ENCODE results near the gene DGCR2.
"Not testable (repeated sequence)": the region's sequence is repeated elsewhere in the genome, so short reads cannot be mapped to it uniquely, and the experiment has no call there.

The DGCR2 gene

DNA sequence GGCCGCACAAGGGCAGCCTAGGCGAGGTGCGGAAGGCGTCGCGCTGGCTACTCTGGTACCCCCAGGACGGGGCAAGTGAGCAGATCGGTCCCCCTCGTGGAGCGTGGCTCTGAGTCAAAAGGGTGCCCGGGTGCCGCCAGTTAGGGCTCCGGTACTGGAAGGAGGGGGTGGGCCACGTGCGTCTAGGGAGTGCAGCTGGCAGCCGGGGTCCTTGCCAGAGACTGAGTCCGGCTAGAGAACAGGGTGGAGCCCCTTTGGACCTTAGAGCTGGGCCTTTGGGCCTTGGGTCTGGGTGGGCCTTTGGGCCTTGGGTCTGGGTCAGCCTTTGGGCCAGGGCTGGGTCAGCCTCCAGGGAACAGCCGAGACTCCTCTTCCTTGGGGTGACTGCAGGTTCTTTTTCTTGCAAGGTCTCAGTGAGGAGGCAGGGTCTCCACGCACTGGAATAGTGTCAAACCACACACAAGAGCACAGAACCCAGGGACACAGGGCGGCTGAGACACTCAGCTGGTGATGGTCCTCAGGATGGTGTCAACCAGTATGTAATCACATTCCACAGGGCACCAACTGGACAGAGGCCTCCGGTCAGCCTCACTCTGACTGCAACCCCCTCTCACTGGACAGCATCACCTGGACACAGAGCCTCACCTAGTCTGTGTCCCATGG is 91.9 kb downstream of the DGCR2 start:
- DNase-seq (ENCODE audit: extremely low read depth, insufficient read length); H3K4me3 ChIP-seq (replicated peaks; ENCODE audit: low read depth, low read length); H3K36me3 ChIP-seq (ENCODE audit: control insufficient read depth, insufficient read depth, low read length); H3K27me3 ChIP-seq (replicated peaks; ENCODE audit: control insufficient read depth, insufficient read depth, low read length): not testable (repeated sequence)

DNA sequence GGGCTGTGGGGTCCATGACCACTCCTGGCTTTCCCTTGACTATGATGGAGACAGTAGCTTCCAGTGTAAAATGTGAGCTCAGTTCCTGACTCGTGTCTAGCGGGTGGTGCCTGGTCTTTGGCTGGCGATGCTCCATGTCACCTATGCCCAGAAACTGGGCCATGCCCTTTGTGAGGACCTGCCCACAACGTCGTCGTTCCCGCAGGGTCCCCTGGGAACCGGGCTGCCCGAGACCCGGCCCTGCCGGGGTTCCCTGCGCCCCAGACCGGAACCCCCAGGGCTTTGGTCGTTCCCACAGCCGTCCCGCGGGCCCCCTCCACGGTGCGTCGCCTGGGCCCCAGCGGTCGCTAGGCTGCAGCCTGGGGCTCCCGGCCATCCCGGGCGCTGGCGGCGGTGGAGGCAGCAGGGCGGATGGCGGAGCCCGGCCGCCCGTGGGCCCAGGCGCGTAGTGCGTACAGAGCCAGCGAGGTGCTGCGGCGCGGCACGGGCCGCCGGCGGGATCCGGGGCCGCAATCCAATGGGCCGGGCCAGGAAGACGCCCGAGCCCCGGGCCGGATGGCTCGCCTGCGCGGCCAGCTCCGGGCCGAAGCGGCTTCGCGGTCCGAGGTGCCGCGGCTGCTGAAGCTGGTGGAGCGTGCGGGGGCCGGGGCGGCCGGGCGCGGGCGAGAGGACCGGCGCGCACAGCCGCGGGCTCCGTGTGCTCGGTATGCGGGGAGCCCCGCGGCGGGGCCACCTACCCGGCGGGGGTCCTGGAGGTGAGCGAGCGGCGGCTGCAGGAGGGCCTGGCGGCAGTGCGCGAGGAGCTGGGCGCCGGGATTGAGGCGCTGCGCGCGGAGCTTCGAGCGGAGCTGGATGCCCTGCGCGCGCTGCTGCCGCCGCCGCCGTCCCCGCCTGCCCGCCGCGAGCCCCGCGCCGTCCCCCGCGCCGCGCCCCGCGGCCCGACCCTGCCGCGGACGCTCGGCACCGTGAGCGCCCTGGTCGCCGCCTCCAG is 92.8 kb downstream of the DGCR2 start:
- not testable (repeated sequence) for H3K36me3 ChIP-seq (ENCODE audit: control insufficient read depth, insufficient read depth, low read length); DNase-seq (ENCODE audit: extremely low read depth, insufficient read length); H3K27me3 ChIP-seq (replicated peaks; ENCODE audit: control insufficient read depth, insufficient read depth, low read length); H3K4me3 ChIP-seq (replicated peaks; ENCODE audit: low read depth, low read length)

DNA sequence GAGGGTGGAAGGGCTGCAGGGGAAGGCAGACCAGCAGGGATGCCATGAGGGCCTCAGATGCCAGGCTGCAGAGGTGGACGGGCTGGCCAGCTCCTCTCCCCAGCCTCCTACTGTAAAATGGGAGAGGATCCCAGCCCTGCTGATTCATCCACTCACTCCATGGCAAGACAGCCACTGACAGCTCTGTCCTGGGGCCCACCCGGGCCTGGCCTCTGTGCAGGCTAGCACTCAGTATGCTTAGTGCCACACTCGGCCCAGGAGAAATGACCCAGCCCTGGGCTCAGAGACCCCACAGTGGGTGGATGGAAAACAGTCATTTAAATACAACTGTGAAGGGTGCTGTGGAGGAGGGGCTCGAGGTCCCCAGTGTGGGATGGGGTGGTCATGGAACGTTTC is 94.2 kb downstream of the DGCR2 start:
- H3K27me3 ChIP-seq (replicated peaks; ENCODE audit: control insufficient read depth, insufficient read depth, low read length); H3K36me3 ChIP-seq (ENCODE audit: control insufficient read depth, insufficient read depth, low read length); H3K4me3 ChIP-seq (replicated peaks; ENCODE audit: low read depth, low read length); DNase-seq (ENCODE audit: extremely low read depth, insufficient read length): not testable (repeated sequence)

DNA sequence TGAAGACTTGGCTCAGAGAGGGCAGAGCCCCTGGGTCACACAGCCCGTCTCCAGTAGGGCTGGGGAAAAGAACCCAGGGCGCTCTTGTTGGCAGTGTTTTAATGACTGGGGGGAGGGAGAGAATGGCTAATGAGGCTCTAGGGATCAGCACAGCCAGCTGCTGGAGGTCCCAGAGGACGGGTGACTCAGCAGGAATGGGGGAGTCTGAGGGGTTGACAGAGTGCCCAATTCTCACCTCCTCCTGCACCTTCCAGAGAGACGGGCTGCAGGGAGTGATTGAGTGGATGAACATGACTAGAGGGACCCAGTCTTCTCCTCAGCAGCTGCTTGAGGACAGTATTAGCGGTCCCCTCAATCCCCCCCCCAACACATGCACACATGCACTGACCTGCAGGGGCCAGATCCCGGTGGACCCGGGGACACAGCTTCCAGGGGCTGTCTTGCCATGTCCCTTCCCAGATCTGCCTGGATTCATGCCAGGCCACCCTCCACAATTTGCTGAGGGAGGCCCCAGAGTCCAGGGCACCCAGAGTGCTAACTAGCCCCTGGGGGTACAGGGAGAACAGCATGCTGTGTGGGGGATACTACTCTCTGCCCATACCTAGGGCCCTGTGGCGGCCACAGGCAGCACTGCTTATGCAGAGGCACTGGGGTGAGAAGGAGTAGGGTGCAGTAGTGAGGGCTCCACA is 94.7 kb downstream of the DGCR2 start:
- DNase-seq (ENCODE audit: extremely low read depth, insufficient read length); H3K27me3 ChIP-seq (replicated peaks; ENCODE audit: control insufficient read depth, insufficient read depth, low read length); H3K4me3 ChIP-seq (replicated peaks; ENCODE audit: low read depth, low read length); H3K36me3 ChIP-seq (ENCODE audit: control insufficient read depth, insufficient read depth, low read length): not testable (repeated sequence)

DNA sequence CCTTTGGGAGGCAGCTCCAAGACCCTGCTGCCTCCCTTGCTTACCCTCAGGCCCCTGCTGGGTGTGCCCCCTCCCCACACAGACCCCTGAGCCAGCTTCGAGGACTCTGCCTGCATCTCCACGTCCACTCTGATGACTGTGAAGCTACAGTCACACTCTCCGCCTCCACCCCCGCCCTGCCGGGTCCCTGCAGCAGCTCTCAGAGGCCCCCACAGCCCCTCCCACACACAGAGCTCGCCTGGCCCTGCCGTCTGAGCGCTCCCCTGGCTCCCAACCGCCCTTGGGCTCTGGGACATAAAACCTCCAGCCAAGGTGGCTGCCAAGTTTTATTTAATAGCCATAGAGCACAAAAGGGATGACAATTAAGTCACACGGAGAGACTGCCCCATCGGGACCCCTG is 96.1 kb downstream of the DGCR2 start:
- not testable (repeated sequence) for H3K27me3 ChIP-seq (replicated peaks; ENCODE audit: control insufficient read depth, insufficient read depth, low read length); H3K36me3 ChIP-seq (ENCODE audit: control insufficient read depth, insufficient read depth, low read length); DNase-seq (ENCODE audit: extremely low read depth, insufficient read length); H3K4me3 ChIP-seq (replicated peaks; ENCODE audit: low read depth, low read length)

DNA sequence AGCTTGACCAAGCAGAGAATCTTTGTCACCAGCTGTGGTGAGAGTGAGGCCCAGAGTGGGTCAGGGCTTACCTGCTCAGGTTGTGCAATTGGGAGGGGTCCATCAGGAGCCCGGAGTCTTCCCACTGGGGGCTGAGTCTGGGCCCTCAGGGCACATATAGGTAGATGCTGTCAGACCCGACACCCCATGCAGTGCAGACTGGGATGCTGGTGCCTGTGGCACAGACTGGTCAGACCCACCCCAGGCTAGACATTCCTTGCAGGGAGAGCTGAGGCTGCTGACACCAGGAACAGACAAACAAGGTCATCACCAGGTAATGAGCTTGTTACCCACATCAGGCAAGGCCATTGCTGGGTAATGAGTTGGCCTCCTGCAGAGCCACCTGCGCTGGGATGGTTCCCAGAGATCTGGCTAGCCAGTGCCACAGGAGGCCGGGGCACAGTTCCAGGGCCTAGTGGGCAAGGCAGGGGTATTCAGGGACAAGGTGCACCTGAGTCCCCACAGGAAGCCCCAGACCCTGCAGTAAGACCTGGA is 97.2 kb downstream of the DGCR2 start:
- not testable (repeated sequence) for DNase-seq (ENCODE audit: extremely low read depth, insufficient read length); H3K27me3 ChIP-seq (replicated peaks; ENCODE audit: control insufficient read depth, insufficient read depth, low read length); H3K36me3 ChIP-seq (ENCODE audit: control insufficient read depth, insufficient read depth, low read length); H3K4me3 ChIP-seq (replicated peaks; ENCODE audit: low read depth, low read length)

DNA sequence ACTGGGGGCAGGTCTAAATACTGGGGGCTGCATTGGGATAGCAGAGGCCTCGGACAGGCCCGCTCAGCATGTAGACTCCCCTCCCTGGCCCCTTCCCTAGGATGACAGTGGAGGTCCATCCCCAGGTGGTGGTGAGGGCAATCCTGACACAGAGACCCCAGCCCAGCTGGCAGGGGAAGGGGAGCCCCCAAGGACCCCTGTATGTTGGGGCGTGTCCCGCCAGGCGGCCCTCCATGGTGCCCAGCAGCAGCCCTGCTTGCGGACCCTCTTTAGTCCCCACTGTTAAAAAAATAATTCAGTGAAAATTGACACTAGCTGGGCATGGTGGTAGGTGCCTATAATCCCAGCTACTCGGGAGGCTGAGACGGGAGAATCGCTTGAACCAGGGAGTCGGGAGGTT is 98.3 kb downstream of the DGCR2 start:
- not testable (repeated sequence) for H3K4me3 ChIP-seq (replicated peaks; ENCODE audit: low read depth, low read length); DNase-seq (ENCODE audit: extremely low read depth, insufficient read length); H3K27me3 ChIP-seq (replicated peaks; ENCODE audit: control insufficient read depth, insufficient read depth, low read length); H3K36me3 ChIP-seq (ENCODE audit: control insufficient read depth, insufficient read depth, low read length)

DNA sequence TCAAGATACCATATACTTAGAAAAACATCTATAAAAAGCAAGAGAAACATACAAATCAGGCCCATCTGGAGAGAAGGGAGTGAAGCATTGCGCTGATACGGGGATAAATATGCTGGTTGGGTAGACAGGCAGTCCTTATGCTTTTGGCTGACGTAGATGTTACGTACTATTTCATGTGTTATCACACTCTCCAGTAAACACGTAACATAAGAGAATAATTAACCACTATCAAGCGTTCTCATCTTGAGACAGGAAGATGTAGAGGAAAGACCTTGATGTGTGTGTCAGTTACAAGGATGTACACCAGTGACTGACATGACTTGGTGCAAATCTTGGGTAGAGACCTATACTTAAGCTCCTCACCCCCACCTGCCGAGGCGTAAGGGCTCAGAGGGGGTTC is 99.5 kb downstream of the DGCR2 start:
- no peaks in the 10 kb centered on the region for H3K36me3 ChIP-seq (ENCODE audit: control insufficient read depth, insufficient read depth, low read length)
- no peak overlapping the region for H3K4me3 ChIP-seq (replicated peaks; ENCODE audit: low read depth, low read length)
- no peaks in the 10 kb centered on the region; the same call in 1 of the 2 replicates for H3K27me3 ChIP-seq (replicated peaks; ENCODE audit: control insufficient read depth, insufficient read depth, low read length)
- no peak for DNase-seq (ENCODE audit: extremely low read depth, insufficient read length)
- TF ChIP-seq, protein P1, sequence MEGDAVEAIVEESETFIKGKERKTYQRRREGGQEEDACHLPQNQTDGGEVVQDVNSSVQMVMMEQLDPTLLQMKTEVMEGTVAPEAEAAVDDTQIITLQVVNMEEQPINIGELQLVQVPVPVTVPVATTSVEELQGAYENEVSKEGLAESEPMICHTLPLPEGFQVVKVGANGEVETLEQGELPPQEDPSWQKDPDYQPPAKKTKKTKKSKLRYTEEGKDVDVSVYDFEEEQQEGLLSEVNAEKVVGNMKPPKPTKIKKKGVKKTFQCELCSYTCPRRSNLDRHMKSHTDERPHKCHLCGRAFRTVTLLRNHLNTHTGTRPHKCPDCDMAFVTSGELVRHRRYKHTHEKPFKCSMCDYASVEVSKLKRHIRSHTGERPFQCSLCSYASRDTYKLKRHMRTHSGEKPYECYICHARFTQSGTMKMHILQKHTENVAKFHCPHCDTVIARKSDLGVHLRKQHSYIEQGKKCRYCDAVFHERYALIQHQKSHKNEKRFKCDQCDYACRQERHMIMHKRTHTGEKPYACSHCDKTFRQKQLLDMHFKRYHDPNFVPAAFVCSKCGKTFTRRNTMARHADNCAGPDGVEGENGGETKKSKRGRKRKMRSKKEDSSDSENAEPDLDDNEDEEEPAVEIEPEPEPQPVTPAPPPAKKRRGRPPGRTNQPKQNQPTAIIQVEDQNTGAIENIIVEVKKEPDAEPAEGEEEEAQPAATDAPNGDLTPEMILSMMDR (IDR thresholded peaks at IDR 0.05; ENCODE audit: insufficient read depth, low read length, poor library complexity, severe bottlenecking): no peak

DNA sequence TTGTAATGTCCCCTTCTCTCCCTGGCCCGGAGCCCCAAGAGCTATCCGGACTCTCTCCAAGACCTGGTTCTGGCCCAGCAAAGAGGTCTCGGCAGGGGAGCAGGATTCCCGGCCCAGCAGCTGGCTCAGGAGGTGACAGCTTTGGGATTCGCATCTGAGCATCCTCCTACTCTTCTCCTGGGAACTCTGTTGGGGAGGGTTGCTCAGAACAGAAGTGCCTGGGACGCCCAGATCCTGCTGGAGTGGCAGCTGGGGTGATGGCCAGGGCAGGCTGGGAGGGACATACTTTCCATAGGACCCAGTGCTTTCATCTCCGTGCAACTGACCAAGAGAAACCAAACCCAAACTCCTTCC is 102.6 kb downstream of the DGCR2 start:
- TF ChIP-seq, protein P1 (IDR thresholded peaks at IDR 0.05; ENCODE audit: insufficient read depth, low read length, poor library complexity, severe bottlenecking): no peak
- H3K4me3 ChIP-seq (replicated peaks; ENCODE audit: low read depth, low read length): no peak overlapping the region
- DNase-seq (ENCODE audit: extremely low read depth, insufficient read length): no peak
- no peaks in the 10 kb centered on the region for H3K36me3 ChIP-seq (ENCODE audit: control insufficient read depth, insufficient read depth, low read length)
- peaks cover 1% of the 10 kb centered on the region for H3K27me3 ChIP-seq (replicated peaks; ENCODE audit: control insufficient read depth, insufficient read depth, low read length)

All from GM06990 (cell line).